ENCODE results near the gene DIP2A. TPM values are rescaled to one million over a fixed set of nuclear protein-coding genes. Genes with fewer than 3 reads are reported as not detected.

The DIP2A gene
- total RNA-seq, 1 experiment from 2014 or later: 39.9 TPM

- no peaks in the 10 kb centered on the region for H4K20me1 ChIP-seq (ENCODE audit: insufficient read depth)
- ChIA-PET POLR2A (ENCODE audit: unreplicated experiment) (no interaction called here), CTCF (no interaction called here)
- no peak overlapping the region for H3K27ac ChIP-seq
- no peaks in the 10 kb centered on the region for H3K36me3 ChIP-seq (ENCODE audit: low read depth)
- no peaks in the 10 kb centered on the region for H3F3A ChIP-seq (ENCODE audit: insufficient read depth, low read depth)
- no peaks in the 10 kb centered on the region for H3K27me3 ChIP-seq (ENCODE audit: insufficient read depth, low read depth)
- DNase-seq: no peak
- intact Hi-C loops (cut with micrococcal nuclease; ENCODE audit: unreplicated experiment): no loop called here
- no peak overlapping the region for H2AFZ ChIP-seq
- H3K4me1 ChIP-seq (replicated peaks; ENCODE audit: insufficient read depth): no peaks in the 10 kb centered on the region
- H3K79me2 ChIP-seq (ENCODE audit: low read depth): no peaks in the 10 kb centered on the region
- TF ChIP-seq EZH2 (IDR thresholded peaks at IDR 0.05; ENCODE audit: low read depth) (no peak), CTCF (conservative IDR thresholded peaks at IDR 0.05) (no peak)
- H3K9me3 ChIP-seq (ENCODE audit: insufficient read depth, low read depth): no peaks in the 10 kb centered on the region
- no peaks in the 10 kb centered on the region for H3K9me2 ChIP-seq (ENCODE audit: insufficient read depth)
- no peak overlapping the region for H3K4me3 ChIP-seq
- H3K4me2 ChIP-seq: no peak overlapping the region
- BruUV-seq (replicated peaks): no TSS peak
Observed at GRCh38 chr21:46416551-46416950, 42.1 kb upstream of the DIP2A start.

- H3K27ac ChIP-seq: no peak overlapping the region
- BruUV-seq (replicated peaks): no TSS peak
- ChIA-PET CTCF (no interaction called here), POLR2A (ENCODE audit: unreplicated experiment) (no interaction called here)
- H3F3A ChIP-seq (ENCODE audit: insufficient read depth, low read depth): no peaks in the 10 kb centered on the region
- no peaks in the 10 kb centered on the region for H3K79me2 ChIP-seq (ENCODE audit: low read depth)
- H3K4me1 ChIP-seq (replicated peaks; ENCODE audit: insufficient read depth): no peaks in the 10 kb centered on the region
- no peaks in the 10 kb centered on the region for H3K9me3 ChIP-seq (ENCODE audit: insufficient read depth, low read depth)
- no peaks in the 10 kb centered on the region for H4K20me1 ChIP-seq (ENCODE audit: insufficient read depth)
- no peaks in the 10 kb centered on the region for H3K36me3 ChIP-seq (ENCODE audit: low read depth)
- H3K9me2 ChIP-seq (ENCODE audit: insufficient read depth): no peaks in the 10 kb centered on the region
- TF ChIP-seq EZH2 (IDR thresholded peaks at IDR 0.05; ENCODE audit: low read depth): no peak
- no peak for TF ChIP-seq CTCF (conservative IDR thresholded peaks at IDR 0.05)
- H3K4me2 ChIP-seq: no peak overlapping the region
- DNase-seq: no peak
- H2AFZ ChIP-seq: no peak overlapping the region
- no peak overlapping the region for H3K4me3 ChIP-seq
- intact Hi-C loops (cut with micrococcal nuclease; ENCODE audit: unreplicated experiment): no loop called here
- no peaks in the 10 kb centered on the region for H3K27me3 ChIP-seq (ENCODE audit: insufficient read depth, low read depth)
Observed at GRCh38 chr21:46418265-46418946, 40.3 kb upstream of the DIP2A start.

- POLR2A ChIA-PET (ENCODE audit: unreplicated experiment): interaction anchor here (0.6 kb wide), 1 partner anchor 160 kb away, joined by 4 read pairs; no protein-coding TSS in a partner anchor
- CTCF ChIA-PET: no interaction called here
- Histone ChIP-seq H3K27me3 (ENCODE audit: insufficient read depth, low read depth) (no peaks in the 10 kb centered on the region), H3K36me3 (ENCODE audit: low read depth) (no peaks in the 10 kb centered on the region), H3K27ac (no peak overlapping the region), H3K9me2 (ENCODE audit: insufficient read depth) (no peaks in the 10 kb centered on the region), H2AFZ (no peak overlapping the region), H4K20me1 (ENCODE audit: insufficient read depth) (no peaks in the 10 kb centered on the region), H3K4me2 (no peak overlapping the region), H3K4me1 (replicated peaks; ENCODE audit: insufficient read depth) (no peaks in the 10 kb centered on the region), H3F3A (ENCODE audit: insufficient read depth, low read depth) (no peaks in the 10 kb centered on the region), H3K4me3 (no peak overlapping the region), H3K79me2 (ENCODE audit: low read depth) (no peaks in the 10 kb centered on the region), H3K9me3 (ENCODE audit: insufficient read depth, low read depth) (no peaks in the 10 kb centered on the region)
- BruUV-seq (replicated peaks): no TSS peak
- TF ChIP-seq CTCF (conservative IDR thresholded peaks at IDR 0.05): no peak
- no peak for TF ChIP-seq EZH2 (IDR thresholded peaks at IDR 0.05; ENCODE audit: low read depth)
- DNase-seq: no peak
- intact Hi-C loops (cut with micrococcal nuclease; ENCODE audit: unreplicated experiment): no loop called here
Observed at GRCh38 chr21:46420241-46421190, 38.2 kb upstream of the DIP2A start.
